Ovary (tissue), 9 donors: ENCODE data around the gene HSPB1. TPM values are rescaled to one million over a fixed set of nuclear protein-coding genes. Genes with fewer than 3 reads are reported as not detected.

Experiments used
- DNase-seq, 5 donors: peaks; one replicate each; pipeline ENCODE4 v3.0.0-alpha.2; 2019 to 2020
- H3K27ac ChIP-seq, 2 donors: fragments of 200-600 bp; one replicate each; pipeline versions ENCODE4 v1.5.1 to v1.8.0; 2019 to 2022
- H3K27me3 ChIP-seq: fragments of 200-600 bp; one replicate; pipeline ENCODE4 v1.8.0; 2022
- H3K36me3 ChIP-seq: fragments of 200-600 bp; sonication (generic); one replicate; pipeline ENCODE4 v1.5.1; 2019
- H3K4me1 ChIP-seq: one replicate; pipeline ENCODE4 v1.8.1; 2013; ENCODE audit warnings: mild to moderate bottlenecking, moderate library complexity; ENCODE audit not compliant: insufficient read depth
- H3K4me3 ChIP-seq: fragments of 200-600 bp; sonication (generic); one replicate; pipeline ENCODE4 v1.5.1; 2017
- H3K9me3 ChIP-seq, 2 donors: fragments of 200-600 bp in 1 of 2; sonication (generic) in 1 of 2; one replicate each; pipeline versions ENCODE4 v1.5.1 to v1.8.1; 2013 to 2019; ENCODE audit warnings: mild to moderate bottlenecking in 1 of 2, moderate library complexity in 1 of 2
- EP300 ChIP-seq: sonication (generic); formaldehyde crosslinking; IDR thresholded peaks from one replicate; pipeline ENCODE4 v1.6.1; 2017; ENCODE audit warnings: antibody characterized with exemption
- POLR2A ChIP-seq: fragments of 450-650 bp; IDR thresholded peaks from one replicate; pipeline ENCODE4 v1.6.1; 2017; ENCODE audit warnings: antibody characterized with exemption, mild to moderate bottlenecking, moderate library complexity
- WGBS, 3 donors: extraction: QIAGEN DNeasy Blood & Tissue Kit in 1 of 3; methylation state at CpG; one replicate each; pipeline versions ENCODE4 v1.1.5 to v1.1.7; 2013 to 2017; 5-methylcytosine and 5-hydroxymethylcytosine counted together
- intact Hi-C, 4 donors: fragments of 100-400 bp; cut with DNase I; formaldehyde crosslinking; loops; one replicate each; pipeline versions ENCODE4 v1.11.0 to v1.15.1; 2022 to 2023
- polyA plus RNA-seq, 2 donors: library from polyadenylated mRNA; stranded (reverse); fragments of 200-250 nt in 1 of 2; fragments of 350-450 nt in 1 of 2; fragmentation: Illumina TruSeq in 1 of 2; extraction: RNeasy Lipid Tissue Mini Kit (QIAGEN cat#74804) in 1 of 2; gene quantifications; one replicate each; pipeline ENCODE4 v1.2.3, GENCODE V29; 2013 to 2014
- total RNA-seq, 7 donors: library from RNA; depleted of rRNA in 2 of 7; stranded (reverse); fragments of >200 nt in 2 of 7; fragmentation: NEBNext Ultra II Directional in 3 of 7; extraction: Animal tissue kit (Norgen Biotek cat#: 25700) in 3 of 7; gene quantifications; one replicate each; pipeline versions ENCODE4 v1.1.0 to v1.2.4, GENCODE V29; 2016 to 2023
- TF ChIP-seq, protein P1 (sequence below), 3 donors: fragments of 450-650 bp in 2 of 3; fragments of 200-600 bp in 1 of 3; IDR thresholded peaks; one replicate each; pipeline versions ENCODE4 v1.5.1 to v1.8.0; 2016 to 2022; ENCODE audit warnings: antibody characterized with exemption in 3 of 3, mild to moderate bottlenecking in 1 of 3
- donor health status: DM: no; HTN: no; CAD: no; lungs with moderate emphysema.
- donor health status: DM: no; HTN: no; CAD: no.
- donor health status: Bipolar disorder and iron deficiency.
- donor health status: DM: yes; HTN: yes; CAD: no.
- donor health status: DM: no; HTN: no; CAD: no.
- donor health status: DM: yes; HTN: yes; CAD: no.

The HSPB1 gene
- total and polyA plus RNA-seq, 9 donors: 5.7 to 913 (median 430) TPM

GRCh38 chr7:76340617-76341131 is 38.2 kb downstream of the HSPB1 start:
- intact Hi-C loops: no loop called here
- 31 to 37% (median 34%) methylated on average over 3 of the region's 3 CpGs for WGBS, 3 donors
- H3K4me1 ChIP-seq: peaks cover 16% of the 10 kb centered on the region
- DNase-seq: no peak
- H3K27me3 ChIP-seq: no peaks in the 10 kb centered on the region
- no peak overlapping the region for H3K4me3 ChIP-seq
- TF ChIP-seq EP300 (no peak), POLR2A (no peak)
- TF ChIP-seq, protein P1, sequence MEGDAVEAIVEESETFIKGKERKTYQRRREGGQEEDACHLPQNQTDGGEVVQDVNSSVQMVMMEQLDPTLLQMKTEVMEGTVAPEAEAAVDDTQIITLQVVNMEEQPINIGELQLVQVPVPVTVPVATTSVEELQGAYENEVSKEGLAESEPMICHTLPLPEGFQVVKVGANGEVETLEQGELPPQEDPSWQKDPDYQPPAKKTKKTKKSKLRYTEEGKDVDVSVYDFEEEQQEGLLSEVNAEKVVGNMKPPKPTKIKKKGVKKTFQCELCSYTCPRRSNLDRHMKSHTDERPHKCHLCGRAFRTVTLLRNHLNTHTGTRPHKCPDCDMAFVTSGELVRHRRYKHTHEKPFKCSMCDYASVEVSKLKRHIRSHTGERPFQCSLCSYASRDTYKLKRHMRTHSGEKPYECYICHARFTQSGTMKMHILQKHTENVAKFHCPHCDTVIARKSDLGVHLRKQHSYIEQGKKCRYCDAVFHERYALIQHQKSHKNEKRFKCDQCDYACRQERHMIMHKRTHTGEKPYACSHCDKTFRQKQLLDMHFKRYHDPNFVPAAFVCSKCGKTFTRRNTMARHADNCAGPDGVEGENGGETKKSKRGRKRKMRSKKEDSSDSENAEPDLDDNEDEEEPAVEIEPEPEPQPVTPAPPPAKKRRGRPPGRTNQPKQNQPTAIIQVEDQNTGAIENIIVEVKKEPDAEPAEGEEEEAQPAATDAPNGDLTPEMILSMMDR (IDR thresholded peaks at IDR 0.05): no peak
- peak overlapping the region in 1 of 2 donors; percentile 66 for H3K27ac ChIP-seq
- H3K9me3 ChIP-seq: no peaks in the 10 kb centered on the region
- H3K36me3 ChIP-seq: no peaks in the 10 kb centered on the region

- H3K27me3 ChIP-seq: no peaks in the 10 kb centered on the region
- WGBS, 3 donors: 61 to 76% (median 74%) methylated on average over 5 of the region's 5 CpGs
- TF ChIP-seq POLR2A (no peak), EP300 (no peak)
- TF ChIP-seq, protein P1 (IDR thresholded peaks at IDR 0.05): no peak
- H3K4me1 ChIP-seq: peaks cover 13% of the 10 kb centered on the region
- H3K4me3 ChIP-seq: no peak overlapping the region
- H3K36me3 ChIP-seq: no peaks in the 10 kb centered on the region
- no peak for DNase-seq
- no peaks in the 10 kb centered on the region for H3K9me3 ChIP-seq
- H3K27ac ChIP-seq: peak overlapping the region in 1 of 2 donors; percentile 13
- intact Hi-C loops: no loop called here
These were observed 39.7 kb downstream of the HSPB1 start for GRCh38 chr7:76342222-76342621.

DNA sequence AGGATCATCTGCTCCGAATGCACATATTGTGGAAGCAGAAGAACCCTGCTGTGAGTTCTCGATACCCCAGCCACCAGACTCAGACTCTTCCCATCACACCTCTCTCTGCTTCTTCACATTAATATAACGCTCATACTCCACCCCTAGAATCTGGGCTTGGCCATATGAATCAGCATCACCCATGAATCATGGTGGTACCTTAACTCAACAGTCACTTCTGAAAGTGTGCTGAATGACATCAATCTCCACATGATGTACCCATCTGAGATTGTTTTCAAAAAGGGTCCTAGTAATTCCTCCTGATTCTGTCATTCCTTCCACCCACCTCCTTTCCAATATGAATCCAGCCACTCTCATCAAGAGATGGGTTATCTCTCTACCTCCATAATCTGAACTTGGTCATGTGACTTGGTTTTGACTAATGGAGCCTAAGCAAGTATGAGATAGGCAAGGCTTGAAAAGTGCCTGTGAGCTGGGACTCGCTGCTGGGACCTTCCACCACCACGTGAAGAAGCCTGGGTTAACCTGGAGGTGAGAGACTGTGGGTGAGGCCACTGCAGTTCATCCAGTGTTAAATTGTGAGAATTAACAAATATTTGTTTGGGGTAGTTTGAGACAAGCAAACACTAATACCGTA is 40.9 kb downstream of the HSPB1 start:
- H3K4me3 ChIP-seq: no peak overlapping the region
- H3K27me3 ChIP-seq: no peaks in the 10 kb centered on the region
- H3K27ac ChIP-seq: no peak overlapping the region
- intact Hi-C loops: no loop called here
- H3K9me3 ChIP-seq: no peaks in the 10 kb centered on the region
- H3K36me3 ChIP-seq: no peaks in the 10 kb centered on the region
- no peak for DNase-seq
- TF ChIP-seq, protein P1 (IDR thresholded peaks at IDR 0.05): no peak
- TF ChIP-seq POLR2A (no peak), EP300 (no peak)
- 82 to 96% (median 94%) methylated on average over 6 of the region's 6 CpGs for WGBS, 3 donors
- H3K4me1 ChIP-seq: peaks cover 13% of the 10 kb centered on the region

- intact Hi-C loops: no loop called here
- 94 to 96% (median 96%) methylated on average over 6 of the region's 6 CpGs for WGBS, 3 donors
- H3K4me1 ChIP-seq: peaks cover 13% of the 10 kb centered on the region
These were observed 41.5 kb downstream of the HSPB1 start for GRCh38 chr7:76343931-76344321.

More at GRCh38 chr7:76343931-76344321, 41.5 kb downstream of the HSPB1 start:
- Histone ChIP-seq H3K27ac (no peak overlapping the region), H3K9me3 (no peaks in the 10 kb centered on the region), H3K27me3 (no peaks in the 10 kb centered on the region), H3K36me3 (no peaks in the 10 kb centered on the region), H3K4me3 (no peak overlapping the region)
- TF ChIP-seq EP300 (no peak), POLR2A (no peak)
- TF ChIP-seq, protein P1 (IDR thresholded peaks at IDR 0.05): no peak
- no peak for DNase-seq
